ENCODE measurements around the gene PPIAL4G.
"Not testable (repeated sequence)": the region's sequence is repeated elsewhere in the genome, so short reads cannot be mapped to it uniquely, and the experiment has no call there.

GRCh38 chr1:148526587-148526986, 43.5 kb upstream of the PPIAL4G start:
- TF ChIP-seq TCF7L2 (IDR thresholded peaks at IDR 0.05; ENCODE audit: low read depth, low read length); CTCF (IDR thresholded peaks at IDR 0.05); POLR2AphosphoS5 (IDR thresholded peaks at IDR 0.05; ENCODE audit: low read depth, low read length); REST (IDR thresholded peaks at IDR 0.05; ENCODE audit: insufficient read depth in 1 of 2, low read depth in 2 of 2, low read length in 1 of 2); SIN3A (IDR thresholded peaks at IDR 0.05; ENCODE audit: borderline replicate concordance, insufficient read depth, low read depth, low read length): not testable (repeated sequence)

Measured in Panc1 (cell line).